Liver (tissue), 3 donors: ENCODE data around the gene SRGAP2.
"Not testable (repeated sequence)": the region's sequence is repeated elsewhere in the genome, so short reads cannot be mapped to it uniquely, and the experiment has no call there.

Experiments
- FOXA1 ChIP-seq: IDR thresholded peaks from 2 replicates; pipeline ENCODE4 v1.6.1; 2016; ENCODE audit warnings: antibody characterized with exemption
- GABPA ChIP-seq, 2 donors: IDR thresholded peaks in 1 of 2; conservative IDR thresholded peaks in 1 of 2; 2 replicates each; pipeline ENCODE4 v1.6.1; 2016; ENCODE audit warnings: antibody characterized with exemption in 2 of 2, mild to moderate bottlenecking in 1 of 2, moderate library complexity in 1 of 2
- HNF4A ChIP-seq, 2 donors: conservative IDR thresholded peaks; 2 replicates each; pipeline ENCODE4 v1.6.1; 2016; ENCODE audit warnings: antibody characterized with exemption in 2 of 2, mild to moderate bottlenecking in 2 of 2
- HNF4G ChIP-seq: IDR thresholded peaks from 2 replicates; pipeline ENCODE4 v1.6.1; 2016; ENCODE audit warnings: antibody characterized with exemption
- JUND ChIP-seq, 2 donors: IDR thresholded peaks; 2 replicates each; pipeline ENCODE4 v1.6.1; 2016; ENCODE audit warnings: antibody characterized with exemption in 2 of 2
- RAD21 ChIP-seq, 2 donors: IDR thresholded peaks; 2 replicates each; pipeline ENCODE4 v1.6.1; 2016; ENCODE audit warnings: antibody characterized with exemption in 2 of 2, mild to moderate bottlenecking in 2 of 2
- TAF1 ChIP-seq: conservative IDR thresholded peaks from 2 replicates; pipeline ENCODE4 v1.6.1; 2016; ENCODE audit warnings: antibody characterized with exemption, mild to moderate bottlenecking
- YY1 ChIP-seq: IDR thresholded peaks from 2 replicates; pipeline ENCODE4 v1.6.1; 2016; ENCODE audit warnings: antibody characterized with exemption, mild to moderate bottlenecking
- TF ChIP-seq, protein P1 (sequence below): fragments of 150-350 bp; IDR thresholded peaks from 2 replicates; pipeline ENCODE4 v1.5.1; 2017; ENCODE audit warnings: improper control_type of control experiment, low read depth, low read length; ENCODE audit not compliant: missing input control
- TF ChIP-seq, protein P2 (sequence below): IDR thresholded peaks from 2 replicates; pipeline ENCODE4 v1.6.1; 2016; ENCODE audit warnings: antibody characterized with exemption, mild to moderate bottlenecking
- TF ChIP-seq, protein P3 (sequence below): IDR thresholded peaks from 2 replicates; pipeline ENCODE4 v1.6.1; 2016; ENCODE audit warnings: antibody characterized with exemption
- TF ChIP-seq, protein P4 (sequence below): IDR thresholded peaks from 2 replicates; pipeline ENCODE4 v1.6.1; 2016; ENCODE audit warnings: antibody characterized with exemption
- donor health status: healthy.
- donor health status: healthy.

DNA sequence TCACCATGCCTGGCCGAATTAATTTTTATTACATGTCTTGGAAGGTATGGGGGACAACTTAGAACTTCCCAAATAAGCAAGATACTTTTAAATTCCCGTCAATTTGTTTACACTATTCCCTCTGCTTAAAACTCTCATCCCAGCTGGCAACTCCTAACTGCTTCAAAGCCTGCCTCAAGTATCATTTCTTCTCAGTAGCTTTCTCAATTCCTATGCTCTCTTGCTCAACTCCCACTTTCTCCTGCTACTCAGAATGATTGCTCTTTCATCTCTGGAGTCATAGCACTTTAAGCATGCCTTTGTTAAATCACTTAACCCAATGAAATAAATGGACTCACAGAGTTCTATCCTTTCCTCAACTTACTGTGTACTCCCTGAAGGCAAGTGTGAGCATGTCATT is 19.6 kb upstream of the SRGAP2 start:
- TF ChIP-seq, protein P1, sequence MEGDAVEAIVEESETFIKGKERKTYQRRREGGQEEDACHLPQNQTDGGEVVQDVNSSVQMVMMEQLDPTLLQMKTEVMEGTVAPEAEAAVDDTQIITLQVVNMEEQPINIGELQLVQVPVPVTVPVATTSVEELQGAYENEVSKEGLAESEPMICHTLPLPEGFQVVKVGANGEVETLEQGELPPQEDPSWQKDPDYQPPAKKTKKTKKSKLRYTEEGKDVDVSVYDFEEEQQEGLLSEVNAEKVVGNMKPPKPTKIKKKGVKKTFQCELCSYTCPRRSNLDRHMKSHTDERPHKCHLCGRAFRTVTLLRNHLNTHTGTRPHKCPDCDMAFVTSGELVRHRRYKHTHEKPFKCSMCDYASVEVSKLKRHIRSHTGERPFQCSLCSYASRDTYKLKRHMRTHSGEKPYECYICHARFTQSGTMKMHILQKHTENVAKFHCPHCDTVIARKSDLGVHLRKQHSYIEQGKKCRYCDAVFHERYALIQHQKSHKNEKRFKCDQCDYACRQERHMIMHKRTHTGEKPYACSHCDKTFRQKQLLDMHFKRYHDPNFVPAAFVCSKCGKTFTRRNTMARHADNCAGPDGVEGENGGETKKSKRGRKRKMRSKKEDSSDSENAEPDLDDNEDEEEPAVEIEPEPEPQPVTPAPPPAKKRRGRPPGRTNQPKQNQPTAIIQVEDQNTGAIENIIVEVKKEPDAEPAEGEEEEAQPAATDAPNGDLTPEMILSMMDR, result not testable (repeated sequence)
- TF ChIP-seq, protein P2, sequence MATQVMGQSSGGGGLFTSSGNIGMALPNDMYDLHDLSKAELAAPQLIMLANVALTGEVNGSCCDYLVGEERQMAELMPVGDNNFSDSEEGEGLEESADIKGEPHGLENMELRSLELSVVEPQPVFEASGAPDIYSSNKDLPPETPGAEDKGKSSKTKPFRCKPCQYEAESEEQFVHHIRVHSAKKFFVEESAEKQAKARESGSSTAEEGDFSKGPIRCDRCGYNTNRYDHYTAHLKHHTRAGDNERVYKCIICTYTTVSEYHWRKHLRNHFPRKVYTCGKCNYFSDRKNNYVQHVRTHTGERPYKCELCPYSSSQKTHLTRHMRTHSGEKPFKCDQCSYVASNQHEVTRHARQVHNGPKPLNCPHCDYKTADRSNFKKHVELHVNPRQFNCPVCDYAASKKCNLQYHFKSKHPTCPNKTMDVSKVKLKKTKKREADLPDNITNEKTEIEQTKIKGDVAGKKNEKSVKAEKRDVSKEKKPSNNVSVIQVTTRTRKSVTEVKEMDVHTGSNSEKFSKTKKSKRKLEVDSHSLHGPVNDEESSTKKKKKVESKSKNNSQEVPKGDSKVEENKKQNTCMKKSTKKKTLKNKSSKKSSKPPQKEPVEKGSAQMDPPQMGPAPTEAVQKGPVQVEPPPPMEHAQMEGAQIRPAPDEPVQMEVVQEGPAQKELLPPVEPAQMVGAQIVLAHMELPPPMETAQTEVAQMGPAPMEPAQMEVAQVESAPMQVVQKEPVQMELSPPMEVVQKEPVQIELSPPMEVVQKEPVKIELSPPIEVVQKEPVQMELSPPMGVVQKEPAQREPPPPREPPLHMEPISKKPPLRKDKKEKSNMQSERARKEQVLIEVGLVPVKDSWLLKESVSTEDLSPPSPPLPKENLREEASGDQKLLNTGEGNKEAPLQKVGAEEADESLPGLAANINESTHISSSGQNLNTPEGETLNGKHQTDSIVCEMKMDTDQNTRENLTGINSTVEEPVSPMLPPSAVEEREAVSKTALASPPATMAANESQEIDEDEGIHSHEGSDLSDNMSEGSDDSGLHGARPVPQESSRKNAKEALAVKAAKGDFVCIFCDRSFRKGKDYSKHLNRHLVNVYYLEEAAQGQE, result not testable (repeated sequence)
- TF ChIP-seq HNF4A (conservative IDR thresholded peaks at IDR 0.05); YY1; GABPA (IDR thresholded peaks at IDR 0.05 in 1 of 2, conservative IDR thresholded peaks at IDR 0.05 in 1 of 2); JUND (IDR thresholded peaks at IDR 0.05); RAD21 (IDR thresholded peaks at IDR 0.05); HNF4G; TAF1; FOXA1: not testable (repeated sequence)
- TF ChIP-seq, protein P3, sequence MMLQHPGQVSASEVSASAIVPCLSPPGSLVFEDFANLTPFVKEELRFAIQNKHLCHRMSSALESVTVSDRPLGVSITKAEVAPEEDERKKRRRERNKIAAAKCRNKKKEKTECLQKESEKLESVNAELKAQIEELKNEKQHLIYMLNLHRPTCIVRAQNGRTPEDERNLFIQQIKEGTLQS, result not testable (repeated sequence)
- TF ChIP-seq, protein P4, sequence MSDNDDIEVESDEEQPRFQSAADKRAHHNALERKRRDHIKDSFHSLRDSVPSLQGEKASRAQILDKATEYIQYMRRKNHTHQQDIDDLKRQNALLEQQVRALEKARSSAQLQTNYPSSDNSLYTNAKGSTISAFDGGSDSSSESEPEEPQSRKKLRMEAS, result not testable (repeated sequence)
